Subcutaneous abdominal adipose tissue (tissue), 5 donors: Measurements from ENCODE around the gene VIPR2.
"Not testable (repeated sequence)": the region's sequence is repeated elsewhere in the genome, so short reads cannot be mapped to it uniquely, and the experiment has no call there.

ENCODE experiments used
- H3K27ac ChIP-seq: one replicate; pipeline ENCODE4 v1.7.0; 2013; ENCODE audit warnings: low read depth, mild to moderate bottlenecking, inconsistent platforms, low read length, moderate library complexity
- H3K27me3 ChIP-seq, 5 donors: one replicate each; pipeline ENCODE4 v1.7.0; 2013; ENCODE audit warnings: low read length in 5 of 5, inconsistent platforms in 1 of 5; ENCODE audit not compliant: control insufficient read depth in 5 of 5, insufficient read depth in 4 of 5
- H3K36me3 ChIP-seq, 5 donors: one replicate each; pipeline ENCODE4 v1.7.0; 2013; ENCODE audit warnings: low read length in 5 of 5; ENCODE audit not compliant: control insufficient read depth in 5 of 5, insufficient read depth in 5 of 5
- H3K4me1 ChIP-seq, 5 donors: one replicate each; pipeline ENCODE4 v1.7.0; 2013; ENCODE audit warnings: low read length in 5 of 5, mild to moderate bottlenecking in 3 of 5, moderate library complexity in 1 of 5; ENCODE audit not compliant: control insufficient read depth in 5 of 5, insufficient read depth in 5 of 5
- H3K4me3 ChIP-seq, 5 donors: one replicate each; pipeline ENCODE4 v1.7.0; 2013; ENCODE audit warnings: low read length in 5 of 5, low read depth in 1 of 5
- H3K9ac ChIP-seq, 5 donors: one replicate each; pipeline ENCODE4 v1.7.0; 2013; ENCODE audit warnings: low read length in 5 of 5, mild to moderate bottlenecking in 4 of 5, moderate library complexity in 3 of 5
- H3K9me3 ChIP-seq, 5 donors: one replicate each; pipeline ENCODE4 v1.7.0; 2013; ENCODE audit warnings: low read length in 5 of 5; ENCODE audit not compliant: control insufficient read depth in 5 of 5
- donor health status: healthy.
- donor health status: healthy.
- donor health status: healthy.
- donor health status: healthy.
- donor health status: healthy.

VIPR2 gene

DNA sequence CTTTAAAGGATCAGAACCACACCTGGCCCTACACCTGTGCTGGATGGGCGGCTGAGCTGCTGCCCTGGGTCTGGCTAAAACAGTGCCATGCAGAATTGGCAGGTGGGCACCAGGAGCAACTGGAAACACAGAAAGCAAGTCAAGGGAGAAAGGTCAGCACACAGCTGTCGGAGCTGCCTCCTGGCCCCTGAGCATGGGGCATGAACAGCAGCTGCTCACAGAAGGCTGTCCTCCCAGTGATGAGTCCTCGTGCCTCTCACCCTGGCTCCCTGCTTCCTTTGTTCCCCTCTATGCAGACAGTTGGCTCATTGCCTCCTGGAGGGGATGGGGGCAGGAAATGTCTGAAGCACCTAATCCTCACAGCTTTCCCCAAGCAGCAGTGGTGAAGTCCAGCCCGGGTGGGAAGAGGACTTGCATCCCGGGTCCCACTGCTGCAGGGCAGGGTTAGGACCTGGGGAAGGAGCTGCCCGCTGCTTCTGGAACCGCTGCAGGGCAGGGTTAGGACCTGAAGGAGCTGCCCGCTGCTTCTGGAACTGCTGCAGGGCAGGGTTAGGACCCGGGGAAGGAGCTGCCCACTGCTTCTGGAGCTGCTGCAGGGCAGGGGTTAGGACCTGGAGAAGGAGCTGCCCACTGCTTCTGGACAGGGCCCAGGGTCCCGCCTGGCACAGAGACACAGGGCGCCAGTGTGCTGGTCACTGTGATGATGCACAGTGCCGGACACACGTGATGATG lies 37.3 kb downstream of the VIPR2 start:
- H3K27ac ChIP-seq, result no peak overlapping the region
- no peaks in the 10 kb centered on the region for H3K9me3 ChIP-seq
- H3K9ac ChIP-seq, result no peak overlapping the region
- H3K4me1 ChIP-seq, result peaks cover 0 to 7% (median 0%) of the 10 kb centered on the region in 5 donors
- no peaks in the 10 kb centered on the region for H3K36me3 ChIP-seq
- peaks cover 13 to 28% (median 15%) of the 10 kb centered on the region in 5 donors for H3K27me3 ChIP-seq
- no peak overlapping the region for H3K4me3 ChIP-seq

DNA sequence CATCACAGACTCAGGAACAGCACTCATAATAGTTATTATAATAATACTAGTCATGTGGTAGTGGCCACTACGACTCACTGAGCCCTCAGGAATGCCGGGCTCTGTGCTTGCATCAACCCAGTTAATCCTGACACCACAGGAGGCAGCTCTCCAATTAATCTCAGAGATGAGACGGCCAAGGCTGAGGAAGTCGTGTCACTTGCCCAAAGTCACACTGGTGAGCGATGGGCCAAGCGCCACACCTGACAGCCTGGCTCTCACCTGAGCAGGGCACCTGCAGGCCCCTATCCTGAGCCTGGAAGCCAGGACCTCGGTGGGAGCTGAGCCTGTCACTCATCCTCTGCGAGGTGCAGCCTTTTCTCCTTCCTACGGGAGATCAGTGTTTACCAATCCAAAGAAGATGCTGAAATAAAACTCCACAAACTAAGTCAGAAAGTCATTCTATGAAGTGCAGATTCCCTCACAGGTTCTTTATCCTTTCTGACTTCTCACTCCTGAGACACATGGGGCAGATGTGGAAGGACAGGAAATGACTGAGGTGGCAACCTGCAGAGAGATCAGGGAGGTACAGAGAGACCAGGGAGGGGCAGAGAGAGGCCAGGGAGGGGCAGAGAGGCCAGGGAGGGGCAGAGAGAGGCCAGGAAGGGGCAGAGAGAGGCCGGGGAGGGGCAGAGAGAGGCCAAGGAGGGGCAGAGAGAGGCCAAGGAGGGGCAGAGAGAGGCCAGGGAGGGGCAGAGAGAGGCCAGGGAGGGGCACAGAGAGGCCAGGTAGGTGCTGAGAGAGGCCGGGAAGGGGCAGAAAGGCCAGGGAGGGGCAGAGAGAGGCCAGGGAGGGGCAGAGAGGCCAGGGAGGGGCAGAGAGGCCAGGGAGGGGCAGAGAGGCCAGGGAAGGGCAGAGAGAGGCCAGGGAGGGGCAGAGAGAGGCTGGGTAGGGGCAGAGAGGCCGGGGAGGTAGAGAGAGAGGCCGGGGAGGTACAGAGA lies 38.5 kb downstream of the VIPR2 start:
- Histone ChIP-seq H3K4me3 (no peak overlapping the region), H3K27ac (no peak overlapping the region), H3K9ac (no peak overlapping the region), H3K4me1 (peaks cover 0 to 7% (median 0%) of the 10 kb centered on the region in 5 donors), H3K27me3 (peaks cover 8 to 25% (median 12%) of the 10 kb centered on the region in 5 donors), H3K9me3 (no peaks in the 10 kb centered on the region), H3K36me3 (no peaks in the 10 kb centered on the region)

DNA sequence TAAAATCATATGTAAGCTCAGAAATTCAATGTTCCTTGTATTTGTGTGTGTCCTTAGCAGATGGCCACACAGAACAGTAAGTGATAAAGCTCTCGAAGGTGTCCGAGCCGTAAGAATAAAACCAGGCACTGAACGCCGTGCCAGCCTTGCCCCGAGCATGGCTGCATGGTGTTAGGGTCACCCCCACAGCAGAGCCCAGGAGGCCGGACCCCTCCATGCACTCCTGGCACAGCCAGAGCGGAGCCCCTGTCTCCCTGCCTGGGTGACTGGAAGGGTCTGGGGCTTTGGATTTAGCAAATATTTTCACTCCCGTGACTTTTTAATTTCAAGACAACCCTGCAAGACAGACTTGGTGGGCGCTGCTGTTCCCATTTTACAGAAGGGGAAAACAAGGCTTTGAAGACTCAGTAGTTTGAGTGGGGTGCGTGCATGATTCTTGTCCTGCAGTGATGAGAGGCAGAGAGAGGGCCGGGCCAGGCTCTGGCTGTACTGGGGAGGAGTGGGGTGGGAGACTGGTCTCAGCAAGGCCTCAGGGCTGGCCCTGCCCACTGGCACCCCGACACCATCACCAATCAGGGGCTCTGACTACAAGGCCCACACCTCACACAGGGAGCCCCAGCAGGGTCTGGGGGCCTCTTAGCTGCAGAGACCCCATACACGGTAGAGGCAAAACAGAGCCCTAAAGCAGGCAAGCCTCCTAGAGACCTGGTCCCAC lies 39.4 kb downstream of the VIPR2 start:
- no peaks in the 10 kb centered on the region for H3K9me3 ChIP-seq
- H3K9ac ChIP-seq, result no peak overlapping the region
- H3K27ac ChIP-seq, result no peak overlapping the region

GRCh38 chr7:159104188-159104920 lies 40.3 kb downstream of the VIPR2 start:
- Histone ChIP-seq H3K4me1 (peaks cover 0 to 11% (median 1%) of the 10 kb centered on the region in 5 donors), H3K27me3 (peaks cover 8 to 19% (median 10%) of the 10 kb centered on the region in 5 donors), H3K36me3 (no peaks in the 10 kb centered on the region), H3K9me3 (no peaks in the 10 kb centered on the region), H3K9ac (no peak overlapping the region), H3K4me3 (no peak overlapping the region), H3K27ac (no peak overlapping the region)

More for the DNA sequence above, 39.4 kb downstream of the VIPR2 start:
- no peak overlapping the region for H3K4me3 ChIP-seq
- H3K36me3 ChIP-seq, result no peaks in the 10 kb centered on the region
- peaks cover 8 to 23% (median 12%) of the 10 kb centered on the region in 5 donors for H3K27me3 ChIP-seq
- peaks cover 0 to 11% (median 0%) of the 10 kb centered on the region in 5 donors for H3K4me1 ChIP-seq

DNA sequence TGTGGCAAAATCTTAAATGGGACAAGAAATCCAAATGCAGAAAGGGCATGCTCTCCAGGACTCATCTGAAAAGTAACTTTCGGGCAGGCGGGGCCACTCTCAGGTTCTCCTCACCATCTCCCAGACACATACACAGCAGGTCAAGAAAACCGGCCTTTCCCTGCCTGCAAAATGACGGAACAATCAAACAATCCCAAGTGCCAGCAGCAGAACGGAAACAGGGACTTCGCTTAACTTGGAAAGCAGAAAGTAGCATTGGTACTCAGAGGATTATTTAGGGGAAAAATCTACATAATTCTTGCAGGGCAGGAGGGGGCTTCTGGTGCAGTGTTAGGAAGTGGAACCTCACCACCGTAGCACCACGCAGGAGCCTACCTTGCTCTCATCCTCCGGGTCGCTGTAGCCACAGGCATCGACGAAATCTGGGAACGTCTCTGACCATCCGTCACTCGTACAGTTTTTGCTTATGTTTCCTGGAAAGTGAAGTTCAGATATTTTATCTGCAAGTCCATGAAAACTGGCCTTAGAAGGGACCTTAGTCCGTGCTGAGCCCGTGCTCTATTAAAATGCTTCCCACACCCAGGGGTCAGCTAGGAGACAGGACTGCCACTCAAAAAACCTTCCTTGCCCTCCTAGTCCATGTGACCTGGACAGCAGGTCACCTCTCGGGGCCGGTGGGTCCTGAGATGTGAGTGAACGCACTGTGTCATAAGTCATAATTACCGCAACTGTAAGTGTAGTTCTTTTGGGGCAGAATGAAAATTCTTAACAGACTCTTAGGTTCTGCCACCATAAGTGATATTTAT lies 41.1 kb downstream of the VIPR2 start:
- H3K36me3 ChIP-seq, result no peaks in the 10 kb centered on the region
- no peak overlapping the region for H3K27ac ChIP-seq
- peaks cover 3 to 11% (median 6%) of the 10 kb centered on the region in 5 donors for H3K4me1 ChIP-seq
- H3K9me3 ChIP-seq, result no peaks in the 10 kb centered on the region
- no peak overlapping the region for H3K9ac ChIP-seq
- H3K4me3 ChIP-seq, result no peak overlapping the region
- peaks cover 5 to 18% (median 8%) of the 10 kb centered on the region in 5 donors for H3K27me3 ChIP-seq

DNA sequence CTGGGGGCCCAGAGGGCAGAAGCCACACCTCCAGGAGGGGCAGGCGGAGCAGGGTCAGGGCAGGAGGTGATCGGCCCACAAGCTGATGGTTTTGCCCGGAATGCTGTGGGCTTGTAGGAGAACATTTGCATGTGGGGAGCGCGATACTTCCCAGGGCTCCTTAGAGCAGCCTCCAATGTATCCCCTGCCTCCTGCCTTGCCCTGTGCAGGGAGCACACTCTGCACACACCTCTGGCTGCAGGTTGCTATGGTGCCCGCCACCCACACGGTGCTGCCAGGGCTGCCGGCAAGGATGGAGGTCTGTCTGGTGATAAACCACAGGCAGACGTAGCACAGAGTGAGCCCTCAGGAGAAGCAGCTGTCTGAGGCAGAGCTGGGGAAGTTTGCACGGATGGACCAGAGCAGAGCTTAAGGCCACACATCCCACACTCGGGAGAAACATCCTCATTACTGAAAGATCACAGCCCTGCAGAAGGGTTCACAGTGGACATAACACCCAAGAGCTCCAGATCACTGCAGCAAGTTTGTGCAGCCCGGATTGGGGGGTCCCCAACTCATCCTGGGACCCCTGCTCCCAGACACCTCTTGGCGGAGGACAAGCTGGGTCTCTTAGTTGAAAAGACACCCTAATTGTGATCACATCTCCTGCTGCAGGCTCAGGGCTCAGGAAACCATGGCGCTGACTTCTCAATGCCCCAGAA lies 41.8 kb downstream of the VIPR2 start:
- Histone ChIP-seq H3K27ac (no peak overlapping the region), H3K9ac (no peak overlapping the region), H3K27me3 (peaks cover 5 to 15% (median 8%) of the 10 kb centered on the region in 5 donors), H3K4me1 (peaks cover 3 to 11% (median 4%) of the 10 kb centered on the region in 5 donors), H3K36me3 (no peaks in the 10 kb centered on the region), H3K4me3 (no peak overlapping the region), H3K9me3 (no peaks in the 10 kb centered on the region)

DNA sequence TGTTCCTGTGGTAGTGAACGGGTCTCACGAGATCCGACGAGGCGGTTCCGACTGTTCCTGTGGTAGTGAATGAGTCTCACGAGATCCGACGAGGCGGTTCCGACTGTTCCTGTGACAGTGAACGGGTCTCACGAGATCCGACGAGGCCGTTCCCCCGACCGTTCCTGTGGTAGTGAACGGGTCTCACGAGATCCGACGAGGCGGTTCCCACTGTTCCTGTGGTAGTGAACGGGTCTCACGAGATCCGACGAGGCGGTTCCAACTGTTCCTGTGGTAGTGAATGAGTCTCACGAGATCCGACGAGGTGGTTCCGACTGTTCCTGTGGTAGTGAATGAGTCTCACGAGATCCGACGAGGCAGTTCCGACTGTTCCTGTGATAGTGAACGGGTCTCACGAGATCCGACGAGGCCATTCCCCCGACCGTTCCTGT lies 43.0 kb downstream of the VIPR2 start:
- H3K4me1 ChIP-seq, result peaks cover 3 to 11% (median 4%) of the 10 kb centered on the region in 5 donors
- H3K9ac ChIP-seq, result peak overlapping the region in 1 of 5 donors; percentile 77
- H3K36me3 ChIP-seq, H3K4me3 ChIP-seq, H3K9me3 ChIP-seq, H3K27ac ChIP-seq, H3K27me3 ChIP-seq: not testable (repeated sequence)

GRCh38 chr7:159101083-159101395 lies 43.6 kb downstream of the VIPR2 start:
- not testable (repeated sequence) for H3K9me3 ChIP-seq, H3K9ac ChIP-seq, H3K4me3 ChIP-seq, H3K36me3 ChIP-seq, H3K27me3 ChIP-seq, H3K27ac ChIP-seq
- peaks cover 3 to 11% (median 4%) of the 10 kb centered on the region in 5 donors for H3K4me1 ChIP-seq
